Measurements from ENCODE around the gene SERPINB6. TPM values are rescaled to one million over a fixed set of nuclear protein-coding genes. Genes with fewer than 3 reads are reported as not detected.

The SERPINB6 gene
- total RNA-seq, 1 experiment from 2014 or later = 39.0 TPM

DNA sequence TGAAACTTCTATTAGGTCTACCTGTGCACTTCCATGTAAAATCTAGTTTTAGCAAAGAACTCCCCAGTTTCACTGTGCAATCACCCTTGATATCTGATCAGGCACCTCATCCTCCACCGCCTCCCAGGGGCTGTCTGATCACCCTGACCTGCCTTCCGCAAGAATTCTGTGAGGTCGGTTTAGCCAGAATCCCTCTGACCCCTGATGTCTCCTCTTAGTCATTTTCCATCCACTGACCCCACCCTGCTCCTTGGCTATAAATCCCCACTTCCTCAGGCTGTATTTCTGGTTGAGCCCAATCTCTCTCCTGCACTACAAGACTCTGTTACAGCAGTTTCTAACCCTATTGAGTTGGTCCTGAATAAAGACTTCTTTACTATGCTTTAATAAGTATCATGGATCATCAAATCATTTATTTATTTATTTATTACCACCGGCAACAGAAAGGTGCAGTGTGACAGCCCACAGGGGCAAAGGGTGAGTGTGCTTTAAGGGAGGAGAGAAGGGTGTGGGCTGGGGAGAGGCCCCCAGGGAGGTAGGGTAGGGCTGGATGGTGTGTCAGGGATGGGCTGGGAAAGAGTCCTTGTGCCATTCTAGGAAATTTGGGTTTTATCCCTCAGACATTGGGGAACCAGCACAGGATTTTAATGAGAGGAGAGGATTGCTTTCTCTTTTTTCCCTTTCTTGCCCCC, 11.2 kb upstream of the SERPINB6 start:
- H3K27me3 Mint-ChIP-seq (ENCODE audit: low read depth) = peaks cover 4% of the 10 kb centered on the region; the same call in 1 of the 2 replicates
- Histone ChIP-seq H4K5ac (ENCODE audit: insufficient read length, low read depth, low read length) (no peak overlapping the region), H3K79me1 (ENCODE audit: insufficient read depth, low read depth, low read length, poor library complexity, severe bottlenecking) (no peaks in the 10 kb centered on the region), H2AK5ac (ENCODE audit: insufficient read length, low read length) (no peak overlapping the region), H3K18ac (ENCODE audit: insufficient read length, low read depth, low read length) (no peak overlapping the region), H2BK12ac (ENCODE audit: insufficient read length, low read depth, low read length) (no peak overlapping the region), H3T11ph (ENCODE audit: low read length) (no peak overlapping the region), H3K9me3 (ENCODE audit: control insufficient read depth, low read depth, low read length) (no peaks in the 10 kb centered on the region), H4K20me1 (ENCODE audit: control insufficient read depth, insufficient read depth, insufficient read length) (no peaks in the 10 kb centered on the region), H3K27ac (ENCODE audit: insufficient read length, low read depth, low read length) (no peak overlapping the region), H3K56ac (ENCODE audit: insufficient read length, low read depth, low read length) (no peak overlapping the region), H2AFZ (ENCODE audit: low read length) (no peak overlapping the region), H3K4me1 (ENCODE audit: insufficient read depth, low read length) (peaks cover 8% of the 10 kb centered on the region; the same call in 1 of the 2 replicates), H3K4ac (ENCODE audit: low read depth, low read length) (no peak overlapping the region), H2BK120ac (ENCODE audit: low read depth, low read length, poor library complexity, severe bottlenecking) (no peak overlapping the region), H3K4me2 (ENCODE audit: insufficient read depth, insufficient read length, low read length) (no peak overlapping the region), H3K79me2 (ENCODE audit: insufficient read depth, low read length) (no peaks in the 10 kb centered on the region), H3K27me3 (ENCODE audit: insufficient read depth, low read length) (no peaks in the 10 kb centered on the region), H3K9ac (ENCODE audit: extremely low read depth, insufficient read length, low read length) (no peak overlapping the region), H2BK20ac (ENCODE audit: low read depth, low read length, poor library complexity, severe bottlenecking) (no peak overlapping the region), H2BK5ac (ENCODE audit: insufficient read length, low read length) (no peak overlapping the region), H4K8ac (replicated peaks; ENCODE audit: insufficient read length, low read depth, low read length) (no peak overlapping the region), H3K23me2 (ENCODE audit: insufficient read length, low read depth, low read length, poor library complexity, severe bottlenecking) (no peaks in the 10 kb centered on the region), H4K91ac (ENCODE audit: insufficient read length, low read depth, low read length) (no peak overlapping the region), H3K14ac (ENCODE audit: insufficient read depth, low read length) (no peak overlapping the region), H2BK15ac (ENCODE audit: low read depth, low read length) (no peak overlapping the region), H3K23ac (ENCODE audit: insufficient read length, low read depth, low read length) (no peak overlapping the region)
- no peak for DNase-seq
- no peaks in the 10 kb centered on the region for H3K9me3 Mint-ChIP-seq
- WGBS (ENCODE audit: extremely low coverage, insufficient read length, low lambda C conversion rate) = no CpG with 5 or more reads among the region's 4 CpGs
- peaks cover 47 to 59% of the 10 kb centered on the region in 2 experiments for H3K4me1 Mint-ChIP-seq
- no peak overlapping the region; a peak in 1 of 5 replicates for H3K4me3 Mint-ChIP-seq
- H3K36me3 Mint-ChIP-seq (ENCODE audit: insufficient read depth in 1 of 3, low read depth in 3 of 3) = no peaks in the 10 kb centered on the region
- H3K27ac Mint-ChIP-seq = no peak overlapping the region; a peak in 1 of 7 replicates
- TF ChIP-seq CTCF (conservative IDR thresholded peaks at IDR 0.05) = no peak

All from H9 (cell line).